Naive B cell (primary cell): ENCODE data around the gene FAM180A. TPM values are rescaled to one million over a fixed set of nuclear protein-coding genes. Genes with fewer than 3 reads are reported as not detected.
A peak's percentile ranks its signal among the peaks of the same experiment; 100 is the strongest.
"Not testable (repeated sequence)": the region's sequence is repeated elsewhere in the genome, so short reads cannot be mapped to it uniquely, and the experiment has no call there.

Source experiments
- ATAC-seq, 2 donors: fragments of 150-1000 bp; cut with Tn5 transposase; 2 replicates each; pipeline ENCODE4 v1.10.0; 2021; ENCODE audit warnings: low read depth in 2 of 2, mild to moderate bottlenecking in 2 of 2, moderate library complexity in 2 of 2
- DNase-seq: peaks from one replicate; pipeline ENCODE4 v3.0.0; 2022
- H3K27ac Mint-ChIP-seq, 6 donors: one replicate each; pipeline ENCODE4 v1.8.0; 2020 to 2022; ENCODE audit warnings: mild to moderate bottlenecking in 6 of 6, mixed read lengths in 6 of 6, moderate library complexity in 5 of 6, inconsistent platforms in 2 of 6
- H3K27me3 Mint-ChIP-seq, 3 donors: one replicate each; pipeline ENCODE4 v1.8.0; 2021 to 2022; ENCODE audit warnings: mixed read lengths in 3 of 3, mild to moderate bottlenecking in 1 of 3
- H3K36me3 Mint-ChIP-seq, 2 donors: one replicate each; pipeline ENCODE4 v1.8.0; 2020 to 2022; ENCODE audit warnings: mixed read lengths in 2 of 2, inconsistent platforms in 1 of 2, mild to moderate bottlenecking in 1 of 2
- H3K4me1 Mint-ChIP-seq, 3 donors: one replicate each; pipeline ENCODE4 v1.8.0; 2020 to 2022; ENCODE audit warnings: mixed read lengths in 3 of 3, inconsistent platforms in 1 of 3, mild to moderate bottlenecking in 1 of 3, moderate library complexity in 1 of 3
- H3K4me3 Mint-ChIP-seq, 8 donors: one replicate each; pipeline ENCODE4 v1.8.0; 2020 to 2022; ENCODE audit warnings: mild to moderate bottlenecking in 8 of 8, mixed read lengths in 8 of 8, moderate library complexity in 8 of 8, inconsistent platforms in 2 of 8
- H3K9me3 Mint-ChIP-seq, 7 donors: one replicate each; pipeline ENCODE4 v1.8.0; 2020 to 2022; ENCODE audit warnings: mixed read lengths in 7 of 7, mild to moderate bottlenecking in 5 of 7, inconsistent platforms in 2 of 7, moderate library complexity in 1 of 7
- polyA plus RNA-seq, 6 donors: library from polyadenylated mRNA; unstranded; fragments of 300-500 nt; fragmentation: Illumina TruSeq; gene quantifications; one replicate each; pipeline ENCODE4 v1.2.3, GENCODE V29; 2021; ENCODE audit warnings: low read depth in 6 of 6

The FAM180A gene
- polyA plus RNA-seq, 6 donors from 2014 or later, result not detected

GRCh38 chr7:135712182-135712782, 36.3 kb downstream of the FAM180A start:
- Mint-ChIP-seq H3K4me3 (no peak overlapping the region), H3K27ac (peak overlapping the region in 2 of 6 donors; percentile 53 to 56), H3K27me3 (no peaks in the 10 kb centered on the region), H3K4me1 (no peaks in the 10 kb centered on the region), H3K9me3 (no peaks in the 10 kb centered on the region), H3K36me3 (no peaks in the 10 kb centered on the region)
- ATAC-seq (no peak), DNase-seq (no peak)

GRCh38 chr7:135711139-135711469, 37.5 kb downstream of the FAM180A start:
- no peak overlapping the region for H3K4me3 Mint-ChIP-seq
- H3K27ac Mint-ChIP-seq, result no peak overlapping the region
- H3K27me3 Mint-ChIP-seq, result no peaks in the 10 kb centered on the region
- no peaks in the 10 kb centered on the region for H3K36me3 Mint-ChIP-seq
- no peak for ATAC-seq
- no peaks in the 10 kb centered on the region for H3K4me1 Mint-ChIP-seq
- no peak for DNase-seq
- H3K9me3 Mint-ChIP-seq, result no peaks in the 10 kb centered on the region

GRCh38 chr7:135710417-135711138, 38.0 kb downstream of the FAM180A start:
- H3K36me3 Mint-ChIP-seq, result no peaks in the 10 kb centered on the region
- peak overlapping the region in 1 of 6 donors; percentile 21 for H3K27ac Mint-ChIP-seq
- DNase-seq (no peak), ATAC-seq (no peak)
- H3K27me3 Mint-ChIP-seq, result no peaks in the 10 kb centered on the region
- no peaks in the 10 kb centered on the region for H3K9me3 Mint-ChIP-seq
- no peak overlapping the region for H3K4me3 Mint-ChIP-seq
- peaks cover 0 to 3% (median 0%) of the 10 kb centered on the region in 3 donors for H3K4me1 Mint-ChIP-seq

- Mint-ChIP-seq H3K4me1 (peaks cover 0 to 6% (median 0%) of the 10 kb centered on the region in 3 donors), H3K36me3 (no peaks in the 10 kb centered on the region), H3K4me3 (no peak overlapping the region), H3K27me3 (no peaks in the 10 kb centered on the region), H3K9me3 (no peaks in the 10 kb centered on the region), H3K27ac (peak overlapping the region in 1 of 6 donors; percentile 26)
- DNase-seq (no peak), ATAC-seq (no peak)
These were observed 39.1 kb downstream of the FAM180A start for GRCh38 chr7:135709508-135709907.

- Mint-ChIP-seq H3K27ac (no peak overlapping the region), H3K4me3 (no peak overlapping the region), H3K4me1 (peaks cover 0 to 7% (median 6%) of the 10 kb centered on the region in 3 donors), H3K9me3 (no peaks in the 10 kb centered on the region), H3K27me3 (no peaks in the 10 kb centered on the region), H3K36me3 (no peaks in the 10 kb centered on the region)
- ATAC-seq, result no peak
- DNase-seq, result no peak
These were observed 40.6 kb downstream of the FAM180A start for GRCh38 chr7:135708041-135708440.

- Mint-ChIP-seq H3K4me3 (no peak overlapping the region), H3K27me3 (no peaks in the 10 kb centered on the region), H3K36me3 (no peaks in the 10 kb centered on the region), H3K4me1 (peaks cover 0 to 7% (median 6%) of the 10 kb centered on the region in 3 donors), H3K27ac (no peak overlapping the region), H3K9me3 (no peaks in the 10 kb centered on the region)
- DNase-seq (no peak), ATAC-seq (no peak)
These were observed 41.0 kb downstream of the FAM180A start for GRCh38 chr7:135707570-135707966.

- Mint-ChIP-seq H3K36me3 (no peaks in the 10 kb centered on the region), H3K9me3 (no peaks in the 10 kb centered on the region), H3K27me3 (no peaks in the 10 kb centered on the region), H3K4me1 (peaks cover 0 to 7% (median 6%) of the 10 kb centered on the region in 3 donors), H3K4me3 (no peak overlapping the region), H3K27ac (no peak overlapping the region)
- DNase-seq, result no peak
- ATAC-seq, result no peak
These were observed 41.6 kb downstream of the FAM180A start for GRCh38 chr7:135706858-135707569.

- Mint-ChIP-seq H3K27me3 (no peaks in the 10 kb centered on the region), H3K9me3 (no peaks in the 10 kb centered on the region), H3K4me3 (no peak overlapping the region), H3K36me3 (no peaks in the 10 kb centered on the region), H3K27ac (no peak overlapping the region), H3K4me1 (peaks cover 0 to 7% (median 6%) of the 10 kb centered on the region in 3 donors)
- DNase-seq, result no peak
- no peak for ATAC-seq
These were observed 42.4 kb downstream of the FAM180A start for GRCh38 chr7:135706038-135706742.

- no peak overlapping the region for H3K4me3 Mint-ChIP-seq
- ATAC-seq (no peak), DNase-seq (no peak)
- H3K27me3 Mint-ChIP-seq, result no peaks in the 10 kb centered on the region
- H3K9me3 Mint-ChIP-seq, result no peaks in the 10 kb centered on the region
- H3K27ac Mint-ChIP-seq, result no peak overlapping the region
- H3K4me1 Mint-ChIP-seq, result peaks cover 0 to 7% (median 6%) of the 10 kb centered on the region in 3 donors
- peaks cover 0 to 5% of the 10 kb centered on the region in 2 donors for H3K36me3 Mint-ChIP-seq
These were observed 43.9 kb downstream of the FAM180A start for GRCh38 chr7:135704698-135705097.

GRCh38 chr7:135704074-135704473, 44.5 kb downstream of the FAM180A start:
- Mint-ChIP-seq H3K9me3 (no peaks in the 10 kb centered on the region), H3K4me1 (peaks cover 0 to 7% (median 6%) of the 10 kb centered on the region in 3 donors), H3K36me3 (peaks cover 0 to 5% of the 10 kb centered on the region in 2 donors), H3K4me3 (peak overlapping the region in 1 of 8 donors; percentile 45), H3K27me3 (no peaks in the 10 kb centered on the region), H3K27ac (peak overlapping the region in 2 of 6 donors; percentile 52 to 60)
- DNase-seq (no peak), ATAC-seq (no peak)

- Mint-ChIP-seq H3K9me3 (no peaks in the 10 kb centered on the region), H3K27me3 (no peaks in the 10 kb centered on the region), H3K4me1 (peaks cover 0 to 4% (median 0%) of the 10 kb centered on the region in 3 donors), H3K27ac (peak overlapping the region in 1 of 6 donors; percentile 18), H3K36me3 (peaks cover 5 to 7% of the 10 kb centered on the region in 2 donors), H3K4me3 (no peak overlapping the region)
- no peak for ATAC-seq
- DNase-seq, result no peak
These were observed 51.1 kb downstream of the FAM180A start for GRCh38 chr7:135697276-135698049.

- DNase-seq (no peak), ATAC-seq (no peak)
- H3K9me3 Mint-ChIP-seq, result no peaks in the 10 kb centered on the region
- peaks cover 5 to 15% of the 10 kb centered on the region in 2 donors for H3K36me3 Mint-ChIP-seq
- H3K4me1 Mint-ChIP-seq, result peaks cover 0 to 4% (median 0%) of the 10 kb centered on the region in 3 donors
- H3K4me3 Mint-ChIP-seq, result no peak overlapping the region
- peak overlapping the region in 1 of 6 donors; percentile 11 for H3K27ac Mint-ChIP-seq
- H3K27me3 Mint-ChIP-seq, result no peaks in the 10 kb centered on the region
These were observed 55.1 kb downstream of the FAM180A start for GRCh38 chr7:135693558-135693957.

GRCh38 chr7:135692606-135693005, 56.0 kb downstream of the FAM180A start:
- not testable (repeated sequence) for ATAC-seq, H3K4me3 Mint-ChIP-seq, H3K4me1 Mint-ChIP-seq, H3K27me3 Mint-ChIP-seq, H3K9me3 Mint-ChIP-seq, DNase-seq, H3K27ac Mint-ChIP-seq
- H3K36me3 Mint-ChIP-seq, result peaks cover 5 to 15% of the 10 kb centered on the region in 2 donors
